GM12891 (cell line): Measurements from ENCODE around the gene TCP11. TPM values are rescaled to one million over a fixed set of nuclear protein-coding genes. Genes with fewer than 3 reads are reported as not detected.

ENCODE experiments used
- DNase-seq: peaks from one replicate; pipeline ENCODE4 v3.0.0; 2011; ENCODE audit warnings: low spot score; ENCODE audit not compliant: insufficient read length
- FAIRE-seq: peaks from 2 replicates; lab custom pipeline; 2011; peaks lifted over from hg19 to GRCh38; lab: Jason Lieb, UNC
- PAX5 ChIP-seq: IDR thresholded peaks from 2 replicates; pipeline ENCODE4 v1.6.1; 2011; ENCODE audit warnings: low read length, moderate library complexity, mild to moderate bottlenecking; ENCODE audit not compliant: insufficient read depth, severe bottlenecking
- POLR2A ChIP-seq: IDR thresholded peaks from 2 replicates; pipeline ENCODE4 v1.6.1; 2011; ENCODE audit warnings: low read depth, low read length, control low read depth
- POLR2AphosphoS5 ChIP-seq: IDR thresholded peaks from 2 replicates; pipeline ENCODE4 v1.6.1; 2011; ENCODE audit warnings: low read depth, low read length, control low read depth
- POU2F2 ChIP-seq: IDR thresholded peaks from 2 replicates; pipeline ENCODE4 v1.6.1; 2011; ENCODE audit warnings: low read depth, mild to moderate bottlenecking, control low read depth, low read length, moderate library complexity
- SPI1 ChIP-seq: IDR thresholded peaks from 2 replicates; pipeline ENCODE4 v1.6.1; 2011; ENCODE audit warnings: low read depth, low read length, control low read depth
- TAF1 ChIP-seq: IDR thresholded peaks from 2 replicates; pipeline ENCODE4 v1.6.1; 2011; ENCODE audit warnings: low read depth, low read length, control low read depth
- polyA plus RNA-seq: library from polyadenylated mRNA; unstranded; fragments of >200 nt; gene quantifications from one replicate; pipeline ENCODE4 v1.2.1, GENCODE V29; 2012; ENCODE audit warnings: low read depth, missing spikeins, inconsistent platforms; ENCODE audit not compliant: missing spikeins

TCP11 gene
- polyA plus RNA-seq, result 0.23 TPM

GRCh38 chr6:35141007-35141655, at the start of gene TCP11:
TSS of gene TCP11 (minus strand) at chr6:35141339. CDS start at chr6:35140870, 469 bp downstream.
- TF ChIP-seq POLR2A, result no peak
- no peak for TF ChIP-seq TAF1
- no peak for TF ChIP-seq PAX5
- no peak for TF ChIP-seq POLR2AphosphoS5
- TF ChIP-seq SPI1, result no peak
- TF ChIP-seq POU2F2, result no peak
- peak; percentile 26 for FAIRE-seq
- peak; percentile 46 for DNase-seq

GRCh38 chr6:35190306-35190705, 49.2 kb upstream of the TCP11 start:
- TF ChIP-seq TAF1 (no peak), POLR2A (no peak), POLR2AphosphoS5 (no peak), POU2F2 (no peak), PAX5 (no peak), SPI1 (no peak)
- DNase-seq, result no peak
- FAIRE-seq, result no peak

GRCh38 chr6:35188886-35189285, 47.7 kb upstream of the TCP11 start:
- DNase-seq (no peak), FAIRE-seq (no peak)
- TF ChIP-seq POLR2A (no peak), POU2F2 (no peak), TAF1 (no peak)

- FAIRE-seq (no peak), DNase-seq (no peak)
- no peak for TF ChIP-seq PAX5
- no peak for TF ChIP-seq TAF1
- 0 out of 2 replicates have a peak, but pooled peaks have one; percentile 10 for TF ChIP-seq SPI1
- TF ChIP-seq POLR2A, result no peak
- TF ChIP-seq POU2F2, result no peak
These were observed 45.4 kb upstream of the TCP11 start for GRCh38 chr6:35186571-35186970.

GRCh38 chr6:35185971-35186370, 44.8 kb upstream of the TCP11 start:
- DNase-seq, result no peak
- FAIRE-seq, result no peak
- TF ChIP-seq POU2F2 (no peak), TAF1 (no peak), POLR2AphosphoS5 (no peak), PAX5 (no peak), SPI1 (no peak), POLR2A (no peak)

- TF ChIP-seq POLR2AphosphoS5, result no peak
- TF ChIP-seq POU2F2, result no peak
- no peak for TF ChIP-seq POLR2A
- TF ChIP-seq PAX5, result no peak
- TF ChIP-seq SPI1, result no peak
- TF ChIP-seq TAF1, result no peak
- FAIRE-seq (no peak), DNase-seq (no peak)
These were observed 44.2 kb upstream of the TCP11 start for GRCh38 chr6:35185302-35185681.

GRCh38 chr6:35184580-35185301, 43.6 kb upstream of the TCP11 start:
- DNase-seq (no peak), FAIRE-seq (no peak)
- TF ChIP-seq POU2F2 (no peak), POLR2AphosphoS5 (no peak), POLR2A (no peak), TAF1 (no peak)

- FAIRE-seq (no peak), DNase-seq (no peak)
- TF ChIP-seq POU2F2 (no peak), SPI1 (no peak), PAX5 (no peak), TAF1 (no peak), POLR2AphosphoS5 (no peak), POLR2A (no peak)
These were observed 42.8 kb upstream of the TCP11 start for GRCh38 chr6:35183935-35184334.

- no peak for TF ChIP-seq PAX5
- TF ChIP-seq TAF1, result no peak
- no peak for TF ChIP-seq POLR2AphosphoS5
- no peak for FAIRE-seq
These were observed 42.1 kb upstream of the TCP11 start for GRCh38 chr6:35183281-35183680.

GRCh38 chr6:35181933-35182612, 40.9 kb upstream of the TCP11 start:
- TF ChIP-seq SPI1, result no peak
- no peak for TF ChIP-seq POU2F2
- TF ChIP-seq POLR2A, result no peak
- TF ChIP-seq POLR2AphosphoS5, result no peak
- TF ChIP-seq TAF1, result no peak
- TF ChIP-seq PAX5, result no peak
- FAIRE-seq, result no peak
- DNase-seq, result no peak

More at GRCh38 chr6:35183281-35183680, 42.1 kb upstream of the TCP11 start:
- no peak for DNase-seq
